ENCODE measurements around the gene RASL12.

RASL12 gene

GRCh38 chr15:65038836-65039235 is 29.0 kb downstream of the RASL12 start:
- Histone ChIP-seq H3K9ac (ENCODE audit: low read depth, low read length, poor library complexity, severe bottlenecking) (no peak overlapping the region), H3K4me3 (ENCODE audit: low read length, poor library complexity, severe bottlenecking) (no peak overlapping the region), H3K9me3 (ENCODE audit: insufficient read depth, low read depth, low read length) (no peaks in the 10 kb centered on the region), H3K36me3 (ENCODE audit: insufficient read depth, low read length) (no peaks in the 10 kb centered on the region), H3K9me2 (replicated peaks; ENCODE audit: low read depth, low read length) (no peaks in the 10 kb centered on the region), H3K79me2 (ENCODE audit: insufficient read depth, low read length) (no peaks in the 10 kb centered on the region), H3K4me1 (ENCODE audit: insufficient read depth, low read length, poor library complexity, severe bottlenecking) (no peaks in the 10 kb centered on the region), H3K27me3 (ENCODE audit: insufficient read depth, low read length, poor library complexity, severe bottlenecking) (no peaks in the 10 kb centered on the region), H4K20me1 (ENCODE audit: insufficient read depth, low read length, poor library complexity, severe bottlenecking) (no peaks in the 10 kb centered on the region), H2AFZ (ENCODE audit: low read length) (no peak overlapping the region), H3F3A (ENCODE audit: low read depth) (no peaks in the 10 kb centered on the region), H3K4me2 (ENCODE audit: low read depth, low read length, poor library complexity, severe bottlenecking) (no peak overlapping the region)
- no peak for TF ChIP-seq EZH2phosphoT487 (IDR thresholded peaks at IDR 0.05; ENCODE audit: borderline replicate concordance)
- TF ChIP-seq CTCF (conservative IDR thresholded peaks at IDR 0.05; ENCODE audit: low read length) = no peak

GRCh38 chr15:65038428-65038827 is 29.4 kb downstream of the RASL12 start:
- Histone ChIP-seq H3K36me3 (ENCODE audit: insufficient read depth, low read length) (no peaks in the 10 kb centered on the region), H3K27me3 (ENCODE audit: insufficient read depth, low read length, poor library complexity, severe bottlenecking) (no peaks in the 10 kb centered on the region), H3K4me2 (ENCODE audit: low read depth, low read length, poor library complexity, severe bottlenecking) (no peak overlapping the region), H3K4me1 (ENCODE audit: insufficient read depth, low read length, poor library complexity, severe bottlenecking) (peaks cover 2% of the 10 kb centered on the region), H3K9me2 (replicated peaks; ENCODE audit: low read depth, low read length) (no peaks in the 10 kb centered on the region), H3K9ac (ENCODE audit: low read depth, low read length, poor library complexity, severe bottlenecking) (no peak overlapping the region), H3F3A (ENCODE audit: low read depth) (no peaks in the 10 kb centered on the region), H3K9me3 (ENCODE audit: insufficient read depth, low read depth, low read length) (no peaks in the 10 kb centered on the region), H2AFZ (ENCODE audit: low read length) (no peak overlapping the region), H3K4me3 (ENCODE audit: low read length, poor library complexity, severe bottlenecking) (no peak overlapping the region), H4K20me1 (ENCODE audit: insufficient read depth, low read length, poor library complexity, severe bottlenecking) (no peaks in the 10 kb centered on the region), H3K79me2 (ENCODE audit: insufficient read depth, low read length) (no peaks in the 10 kb centered on the region)
- no peak for TF ChIP-seq CTCF (conservative IDR thresholded peaks at IDR 0.05; ENCODE audit: low read length)
- no peak for TF ChIP-seq EZH2phosphoT487 (IDR thresholded peaks at IDR 0.05; ENCODE audit: borderline replicate concordance)

GRCh38 chr15:65037309-65037708 is 30.5 kb downstream of the RASL12 start:
- Histone ChIP-seq H3K27me3 (ENCODE audit: insufficient read depth, low read length, poor library complexity, severe bottlenecking) (no peaks in the 10 kb centered on the region), H3K9ac (ENCODE audit: low read depth, low read length, poor library complexity, severe bottlenecking) (no peak overlapping the region), H3F3A (ENCODE audit: low read depth) (no peaks in the 10 kb centered on the region), H3K9me2 (replicated peaks; ENCODE audit: low read depth, low read length) (no peaks in the 10 kb centered on the region), H2AFZ (ENCODE audit: low read length) (no peak overlapping the region), H3K4me1 (ENCODE audit: insufficient read depth, low read length, poor library complexity, severe bottlenecking) (peaks cover 6% of the 10 kb centered on the region), H3K4me2 (ENCODE audit: low read depth, low read length, poor library complexity, severe bottlenecking) (no peak overlapping the region), H3K4me3 (ENCODE audit: low read length, poor library complexity, severe bottlenecking) (no peak overlapping the region), H3K9me3 (ENCODE audit: insufficient read depth, low read depth, low read length) (no peaks in the 10 kb centered on the region), H3K36me3 (ENCODE audit: insufficient read depth, low read length) (no peaks in the 10 kb centered on the region), H4K20me1 (ENCODE audit: insufficient read depth, low read length, poor library complexity, severe bottlenecking) (no peaks in the 10 kb centered on the region), H3K79me2 (ENCODE audit: insufficient read depth, low read length) (no peaks in the 10 kb centered on the region)
- TF ChIP-seq EZH2phosphoT487 (IDR thresholded peaks at IDR 0.05; ENCODE audit: borderline replicate concordance) (no peak), CTCF (conservative IDR thresholded peaks at IDR 0.05; ENCODE audit: low read length) (no peak)

Measured in Loucy (cell line).